DND-41 (cell line): ENCODE results near the gene ZNF70.

Source experiments
- ATAC-seq: fragments of 200-7000 bp; cut with Tn5 transposase; 3 replicates; pipeline ENCODE4 v1.9.1; 2021; ENCODE audit warnings: low read depth; ENCODE audit not compliant: insufficient read depth
- DNase-seq: peaks from one replicate; pipeline ENCODE4 v3.0.0-alpha.2; 2020
- H2AFZ ChIP-seq: 2 replicates; pipeline ENCODE4 v1.6.0; 2012; ENCODE audit warnings: low read depth, low read length
- H3K27ac ChIP-seq: 2 replicates; pipeline ENCODE4 v1.5.1; 2012; ENCODE audit warnings: low read length, inconsistent platforms
- H3K27me3 ChIP-seq: fragments of 200-600 bp; sonication (generic); 2 replicates; pipeline ENCODE4 v1.6.0; 2012; ENCODE audit warnings: low read length, mild to moderate bottlenecking, inconsistent platforms; ENCODE audit not compliant: insufficient read depth, poor library complexity
- H3K36me3 ChIP-seq: 2 replicates; pipeline ENCODE4 v1.5.1; 2012; ENCODE audit warnings: low read length, inconsistent platforms; ENCODE audit not compliant: insufficient read depth
- H3K4me1 ChIP-seq: 2 replicates; pipeline ENCODE4 v1.5.1; 2012; ENCODE audit warnings: mild to moderate bottlenecking, low read length; ENCODE audit not compliant: insufficient read depth
- H3K4me2 ChIP-seq: 2 replicates; pipeline ENCODE4 v1.6.0; 2012; ENCODE audit warnings: mild to moderate bottlenecking, moderate library complexity, low read length, inconsistent platforms; ENCODE audit not compliant: insufficient read depth
- H3K4me3 ChIP-seq, 2 experiments: fragments of 200-600 bp in 1 of 2; shearing (Covaris generic) in 1 of 2; 2 replicates each; pipeline ENCODE4 v1.5.1; 2012 to 2016; ENCODE audit warnings: inconsistent platforms in 2 of 2, low read length in 2 of 2, mild to moderate bottlenecking in 2 of 2, low read depth in 1 of 2, moderate library complexity in 1 of 2
- H3K79me2 ChIP-seq: 2 replicates; pipeline ENCODE4 v1.6.0; 2012; ENCODE audit warnings: low read length, inconsistent platforms; ENCODE audit not compliant: insufficient read depth
- H3K9ac ChIP-seq: 2 replicates; pipeline ENCODE4 v1.6.0; 2012; ENCODE audit warnings: low read depth, mild to moderate bottlenecking, inconsistent platforms, low read length, moderate library complexity
- H3K9me3 ChIP-seq: 2 replicates; pipeline ENCODE4 v1.5.1; 2012; ENCODE audit warnings: low read length, moderate library complexity, mild to moderate bottlenecking, inconsistent platforms; ENCODE audit not compliant: insufficient read depth, severe bottlenecking
- H4K20me1 ChIP-seq: 2 replicates; pipeline ENCODE4 v1.6.0; 2012; ENCODE audit warnings: low read length; ENCODE audit not compliant: insufficient read depth
- EZH2 ChIP-seq: IDR thresholded peaks from 3 replicates; pipeline ENCODE4 v1.6.1; 2012; ENCODE audit warnings: borderline replicate concordance, low read depth, mild to moderate bottlenecking, moderate library complexity, low read length, inconsistent platforms; ENCODE audit not compliant: severe bottlenecking
- TF ChIP-seq, protein P1 (sequence below): IDR thresholded peaks from 2 replicates; pipeline ENCODE4 v1.5.1; 2012; ENCODE audit warnings: borderline replicate concordance, low read length, moderate library complexity, mild to moderate bottlenecking; ENCODE audit not compliant: poor library complexity, severe bottlenecking; ENCODE audit errors: extremely low read depth

Gene ZNF70

DNA sequence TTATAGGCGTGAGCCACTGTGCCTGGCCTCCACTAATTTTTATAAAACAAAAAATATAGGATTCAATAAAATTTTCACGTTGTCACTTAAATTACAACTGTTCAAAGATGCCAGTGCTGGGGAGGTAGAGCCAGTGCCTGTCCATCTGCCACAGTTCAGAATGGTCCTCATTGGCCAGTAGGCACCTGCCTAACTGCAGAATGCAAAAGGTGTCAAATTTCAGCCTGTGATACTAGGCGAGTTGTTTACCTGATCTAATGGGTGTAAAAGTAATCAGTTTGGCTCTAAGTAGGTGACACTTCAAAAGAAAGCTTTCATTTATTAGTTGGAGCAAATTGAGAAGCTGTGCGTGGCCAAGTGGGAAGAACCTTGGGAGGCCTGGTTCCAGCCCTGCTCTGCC is 38.2 kb upstream of the ZNF70 start:
- peaks cover 52% of the 10 kb centered on the region for H3K36me3 ChIP-seq
- H3K4me2 ChIP-seq, result peak overlapping the region; percentile 76; the same call in 1 of the 2 replicates
- H3K9ac ChIP-seq, result peak overlapping the region; percentile 22; the same call in 1 of the 2 replicates

DNA sequence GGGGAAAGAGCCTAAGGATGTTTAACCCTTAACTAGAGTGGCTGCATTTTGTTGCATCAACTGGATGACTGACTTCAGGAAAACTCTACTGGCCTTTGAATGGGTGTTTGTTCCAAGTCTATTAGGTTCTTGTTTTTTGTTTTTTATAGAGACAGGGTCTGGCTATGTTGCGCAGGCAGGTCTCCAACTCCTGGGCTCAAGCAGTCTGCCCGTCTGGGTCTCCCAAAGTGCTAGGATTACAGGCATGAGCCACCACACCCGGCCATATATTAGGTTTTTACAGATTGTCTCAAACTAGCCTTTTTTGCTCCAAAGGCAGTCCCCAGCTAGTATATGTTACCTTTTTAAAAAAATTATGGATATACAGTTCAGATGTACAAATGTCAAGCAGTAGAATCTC is 37.0 kb upstream of the ZNF70 start:
- no peaks in the 10 kb centered on the region for H3K27me3 ChIP-seq
- H3K36me3 ChIP-seq, result peaks cover 41% of the 10 kb centered on the region
- peaks cover 51% of the 10 kb centered on the region for H4K20me1 ChIP-seq
- H3K4me3 ChIP-seq, result peak overlapping the region; percentile 44 to 85; a peak in 3 of 4 replicates
- peaks cover 59% of the 10 kb centered on the region for H3K79me2 ChIP-seq
- peak overlapping the region; percentile 76 for H3K4me2 ChIP-seq
- peaks cover 42% of the 10 kb centered on the region for H3K4me1 ChIP-seq
- DNase-seq (no peak), ATAC-seq (no peak)
- H3K9me3 ChIP-seq, result no peaks in the 10 kb centered on the region
- peak overlapping the region; percentile 61 for H3K27ac ChIP-seq
- TF ChIP-seq EZH2, result no peak
- TF ChIP-seq, protein P1, sequence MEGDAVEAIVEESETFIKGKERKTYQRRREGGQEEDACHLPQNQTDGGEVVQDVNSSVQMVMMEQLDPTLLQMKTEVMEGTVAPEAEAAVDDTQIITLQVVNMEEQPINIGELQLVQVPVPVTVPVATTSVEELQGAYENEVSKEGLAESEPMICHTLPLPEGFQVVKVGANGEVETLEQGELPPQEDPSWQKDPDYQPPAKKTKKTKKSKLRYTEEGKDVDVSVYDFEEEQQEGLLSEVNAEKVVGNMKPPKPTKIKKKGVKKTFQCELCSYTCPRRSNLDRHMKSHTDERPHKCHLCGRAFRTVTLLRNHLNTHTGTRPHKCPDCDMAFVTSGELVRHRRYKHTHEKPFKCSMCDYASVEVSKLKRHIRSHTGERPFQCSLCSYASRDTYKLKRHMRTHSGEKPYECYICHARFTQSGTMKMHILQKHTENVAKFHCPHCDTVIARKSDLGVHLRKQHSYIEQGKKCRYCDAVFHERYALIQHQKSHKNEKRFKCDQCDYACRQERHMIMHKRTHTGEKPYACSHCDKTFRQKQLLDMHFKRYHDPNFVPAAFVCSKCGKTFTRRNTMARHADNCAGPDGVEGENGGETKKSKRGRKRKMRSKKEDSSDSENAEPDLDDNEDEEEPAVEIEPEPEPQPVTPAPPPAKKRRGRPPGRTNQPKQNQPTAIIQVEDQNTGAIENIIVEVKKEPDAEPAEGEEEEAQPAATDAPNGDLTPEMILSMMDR, result no peak
- H2AFZ ChIP-seq, result no peak overlapping the region
- H3K9ac ChIP-seq, result peak overlapping the region; percentile 99

More for the DNA sequence above, 38.2 kb upstream of the ZNF70 start:
- Histone ChIP-seq H3K27ac (no peak overlapping the region), H3K4me1 (peaks cover 42% of the 10 kb centered on the region), H4K20me1 (peaks cover 57% of the 10 kb centered on the region), H2AFZ (no peak overlapping the region), H3K79me2 (peaks cover 66% of the 10 kb centered on the region), H3K27me3 (no peaks in the 10 kb centered on the region), H3K4me3 (peak overlapping the region in 1 of 2 experiments; percentile 29; a peak in 1 of 4 replicates), H3K9me3 (no peaks in the 10 kb centered on the region)
- TF ChIP-seq EZH2, result no peak
- TF ChIP-seq, protein P1, result no peak
- ATAC-seq (no peak), DNase-seq (no peak)

DNA sequence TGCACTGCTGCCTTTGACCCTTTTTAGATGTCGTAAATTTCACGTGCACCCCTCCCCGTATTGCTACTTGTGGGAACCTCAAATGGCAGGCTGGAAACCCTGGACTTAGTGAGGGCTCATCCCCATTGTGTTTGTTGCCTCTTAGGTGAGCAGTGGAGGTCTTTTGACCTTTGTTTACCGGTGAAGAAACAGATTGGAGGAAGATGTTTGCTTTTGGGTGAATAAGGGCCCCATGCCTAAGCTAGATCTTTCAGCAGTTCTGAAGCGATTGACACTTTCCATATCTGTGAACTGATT is 36.6 kb upstream of the ZNF70 start:
- DNase-seq, result no peak
- Histone ChIP-seq H3K4me2 (peak overlapping the region; percentile 76), H2AFZ (peak overlapping the region; percentile 68), H3K79me2 (peaks cover 55% of the 10 kb centered on the region), H3K4me3 (peak overlapping the region; percentile 44 to 85; a peak in 3 of 4 replicates), H3K36me3 (peaks cover 37% of the 10 kb centered on the region), H4K20me1 (peaks cover 48% of the 10 kb centered on the region), H3K27me3 (no peaks in the 10 kb centered on the region), H3K9ac (peak overlapping the region; percentile 99), H3K4me1 (peaks cover 42% of the 10 kb centered on the region), H3K27ac (peak overlapping the region; percentile 61), H3K9me3 (no peaks in the 10 kb centered on the region)
- ATAC-seq, result no peak
- TF ChIP-seq, protein P1, result no peak
- TF ChIP-seq EZH2, result no peak
